SU-DHL-6 (cell line): ENCODE measurements around the gene ITPRIP.

ENCODE experiments used
- H2AFZ ChIP-seq: fragments of 200-600 bp; sonication (generic); 2 replicates; pipeline ENCODE4 v1.6.1; 2014; ENCODE audit warnings: low read depth, mild to moderate bottlenecking, moderate library complexity, mixed read lengths, antibody characterized with exemption, low read length; ENCODE audit not compliant: severe bottlenecking
- H3F3A ChIP-seq: fragments of 200-600 bp; shearing (Covaris generic); 2 replicates; pipeline ENCODE4 v1.6.0; 2016; ENCODE audit warnings: antibody characterized with exemption, mild to moderate bottlenecking; ENCODE audit not compliant: insufficient read depth
- H3K27ac ChIP-seq: fragments of 200-600 bp; sonication (generic); 2 replicates; pipeline ENCODE4 v1.5.1; 2016; ENCODE audit warnings: low read depth, mild to moderate bottlenecking, low read length, moderate library complexity, mixed read lengths
- H3K27me3 ChIP-seq: fragments of 200-600 bp; sonication (generic), shearing (Covaris generic); 2 replicates; pipeline ENCODE4 v1.6.0; 2014; ENCODE audit warnings: mild to moderate bottlenecking, low read length
- H3K36me3 ChIP-seq: fragments of 200-600 bp; sonication (generic); 2 replicates; pipeline ENCODE4 v1.6.1; 2014; ENCODE audit warnings: mild to moderate bottlenecking, low read length, mixed read lengths
- H3K4me2 ChIP-seq: fragments of 300-600, 200-600 bp; shearing (Covaris generic), sonication (generic); 2 replicates; pipeline ENCODE4 v1.6.0; 2014; ENCODE audit warnings: low read length, low read depth, mild to moderate bottlenecking; ENCODE audit not compliant: poor library complexity, severe bottlenecking
- H3K4me3 ChIP-seq: fragments of 200-600 bp; sonication (generic); 2 replicates; pipeline ENCODE4 v1.5.1; 2014; ENCODE audit warnings: antibody characterized with exemption, low read length, mild to moderate bottlenecking, mixed read lengths; ENCODE audit not compliant: insufficient read depth, poor library complexity, severe bottlenecking
- H3K79me2 ChIP-seq: fragments of 200-600 bp; sonication (generic); 2 replicates; pipeline ENCODE4 v1.6.1; 2014; ENCODE audit warnings: mild to moderate bottlenecking, low read length, moderate library complexity; ENCODE audit not compliant: insufficient read depth
- H3K9ac ChIP-seq: fragments of 200-600 bp; sonication (generic); 2 replicates; pipeline ENCODE4 v1.7.0; 2014; ENCODE audit warnings: mild to moderate bottlenecking, low read length
- H3K9me2 ChIP-seq: fragments of 200-600 bp; sonication (generic); replicated peaks from 2 replicates; pipeline ENCODE4 v1.6.1; 2014; ENCODE audit warnings: low read length; ENCODE audit not compliant: insufficient read depth
- H3K9me3 ChIP-seq: fragments of 200-600 bp; sonication (generic); 2 replicates; pipeline ENCODE4 v1.6.1; 2014; ENCODE audit warnings: low read length, mixed read lengths; ENCODE audit not compliant: insufficient read depth
- H4K20me1 ChIP-seq: fragments of 200-600 bp; sonication (generic); 2 replicates; pipeline ENCODE4 v1.6.1; 2014; ENCODE audit warnings: low read depth, mild to moderate bottlenecking, antibody characterized with exemption, low read length, moderate library complexity, mixed read lengths
- EZH2phosphoT487 ChIP-seq: fragments of 200-600 bp; sonication (generic), shearing (Covaris generic); conservative IDR thresholded peaks from 2 replicates; pipeline ENCODE4 v1.6.1; 2018; ENCODE audit warnings: mild to moderate bottlenecking, antibody characterized with exemption, low read length, moderate library complexity, mixed read lengths
- TF ChIP-seq, protein P1 (sequence below): fragments of 200-600 bp; sonication (generic); IDR thresholded peaks from one replicate; pipeline ENCODE4 v1.5.1; 2017; ENCODE audit warnings: antibody characterized with exemption, mild to moderate bottlenecking, low read length, moderate library complexity; ENCODE audit not compliant: insufficient read depth, poor library complexity, severe bottlenecking

ITPRIP gene

DNA sequence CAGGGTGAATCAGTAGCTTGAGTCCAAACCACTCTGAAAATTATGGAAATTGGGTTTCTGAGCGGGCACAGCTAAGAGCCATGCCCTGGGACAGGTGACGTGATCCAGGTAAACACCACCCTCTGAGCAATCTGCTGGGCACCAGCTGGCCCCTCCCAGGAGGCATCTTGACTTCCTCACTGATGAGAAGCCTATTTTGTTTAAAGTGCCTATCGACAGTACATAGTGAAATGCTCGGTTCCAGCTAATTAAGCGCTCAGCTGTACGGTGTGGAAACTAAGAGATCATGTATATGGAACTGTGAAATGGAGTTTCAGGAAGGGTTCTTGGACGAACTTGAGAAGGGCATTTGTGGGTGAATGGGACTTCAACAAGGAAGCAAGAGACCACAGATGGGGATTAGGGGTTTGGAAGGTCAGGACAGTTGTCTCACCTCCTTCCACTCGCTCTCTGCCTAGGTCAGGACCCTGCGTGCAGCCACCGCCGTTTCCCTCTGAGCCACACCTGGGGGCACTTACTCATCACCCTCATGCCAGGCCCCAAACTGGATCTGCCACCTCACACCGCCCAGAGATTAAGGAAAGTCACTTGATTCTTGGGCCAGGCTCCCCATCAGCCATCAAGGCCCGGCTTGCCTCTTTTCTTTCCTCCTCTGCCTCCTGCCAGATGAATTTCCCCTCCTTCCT lies 3.2 kb downstream of the ITPRIP start:
- TF ChIP-seq, protein P1, sequence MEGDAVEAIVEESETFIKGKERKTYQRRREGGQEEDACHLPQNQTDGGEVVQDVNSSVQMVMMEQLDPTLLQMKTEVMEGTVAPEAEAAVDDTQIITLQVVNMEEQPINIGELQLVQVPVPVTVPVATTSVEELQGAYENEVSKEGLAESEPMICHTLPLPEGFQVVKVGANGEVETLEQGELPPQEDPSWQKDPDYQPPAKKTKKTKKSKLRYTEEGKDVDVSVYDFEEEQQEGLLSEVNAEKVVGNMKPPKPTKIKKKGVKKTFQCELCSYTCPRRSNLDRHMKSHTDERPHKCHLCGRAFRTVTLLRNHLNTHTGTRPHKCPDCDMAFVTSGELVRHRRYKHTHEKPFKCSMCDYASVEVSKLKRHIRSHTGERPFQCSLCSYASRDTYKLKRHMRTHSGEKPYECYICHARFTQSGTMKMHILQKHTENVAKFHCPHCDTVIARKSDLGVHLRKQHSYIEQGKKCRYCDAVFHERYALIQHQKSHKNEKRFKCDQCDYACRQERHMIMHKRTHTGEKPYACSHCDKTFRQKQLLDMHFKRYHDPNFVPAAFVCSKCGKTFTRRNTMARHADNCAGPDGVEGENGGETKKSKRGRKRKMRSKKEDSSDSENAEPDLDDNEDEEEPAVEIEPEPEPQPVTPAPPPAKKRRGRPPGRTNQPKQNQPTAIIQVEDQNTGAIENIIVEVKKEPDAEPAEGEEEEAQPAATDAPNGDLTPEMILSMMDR, result no peak
- TF ChIP-seq EZH2phosphoT487, result no peak
- H3F3A ChIP-seq, result no peaks in the 10 kb centered on the region
- no peaks in the 10 kb centered on the region for H3K9me3 ChIP-seq
- H3K4me2 ChIP-seq, result no peak overlapping the region
- H4K20me1 ChIP-seq, result peaks cover 25% of the 10 kb centered on the region; the same call in 1 of the 2 replicates
- no peak overlapping the region for H3K9ac ChIP-seq
- H3K4me3 ChIP-seq, result no peak overlapping the region
- no peak overlapping the region for H3K27ac ChIP-seq
- H3K9me2 ChIP-seq, result no peaks in the 10 kb centered on the region
- no peaks in the 10 kb centered on the region for H3K36me3 ChIP-seq
- peaks cover 72% of the 10 kb centered on the region for H3K79me2 ChIP-seq
- no peaks in the 10 kb centered on the region for H3K27me3 ChIP-seq
- no peak overlapping the region for H2AFZ ChIP-seq

DNA sequence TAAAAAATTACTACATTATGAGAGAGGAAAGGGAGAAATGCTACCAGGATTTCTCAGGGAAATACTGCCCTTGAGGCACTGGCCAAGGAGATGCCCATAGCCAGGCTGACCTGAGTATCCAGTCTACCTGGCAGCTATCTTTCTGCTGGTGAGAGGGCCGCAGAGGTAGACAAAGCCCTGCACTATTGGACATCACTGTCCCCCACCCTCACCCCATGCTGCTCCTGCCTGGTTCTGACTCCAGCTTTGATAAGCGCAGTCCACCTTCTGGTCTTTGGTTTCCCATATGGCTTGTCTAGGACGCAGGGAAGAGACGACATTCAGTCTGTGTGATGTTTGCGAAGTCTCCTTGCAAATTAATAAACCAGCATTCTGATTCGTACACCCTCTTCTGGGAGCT lies 3.7 kb downstream of the ITPRIP start:
- H3F3A ChIP-seq, result no peaks in the 10 kb centered on the region
- H3K27me3 ChIP-seq, result no peaks in the 10 kb centered on the region
- no peak overlapping the region for H3K4me3 ChIP-seq
- no peak overlapping the region for H3K27ac ChIP-seq
- H4K20me1 ChIP-seq, result peaks cover 30% of the 10 kb centered on the region; the same call in 1 of the 2 replicates
- no peak overlapping the region for H3K9ac ChIP-seq
- H3K36me3 ChIP-seq, result no peaks in the 10 kb centered on the region
- H3K9me3 ChIP-seq, result no peaks in the 10 kb centered on the region
- no peaks in the 10 kb centered on the region for H3K9me2 ChIP-seq
- TF ChIP-seq, protein P1, result no peak
- no peak for TF ChIP-seq EZH2phosphoT487
- H3K4me2 ChIP-seq, result no peak overlapping the region
- no peak overlapping the region for H2AFZ ChIP-seq
- H3K79me2 ChIP-seq, result peaks cover 77% of the 10 kb centered on the region

- no peak overlapping the region for H3K4me2 ChIP-seq
Measured at GRCh38 chr10:104333728-104334373, 4.4 kb downstream of the ITPRIP start.

More at GRCh38 chr10:104333728-104334373, 4.4 kb downstream of the ITPRIP start:
- H3K9ac ChIP-seq, result no peak overlapping the region
- H3K27me3 ChIP-seq, result no peaks in the 10 kb centered on the region
- H4K20me1 ChIP-seq, result peaks cover 32% of the 10 kb centered on the region; the same call in 1 of the 2 replicates
- no peak overlapping the region for H3K27ac ChIP-seq
- TF ChIP-seq, protein P1, result no peak
- no peak for TF ChIP-seq EZH2phosphoT487
- H3K79me2 ChIP-seq, result peaks cover 84% of the 10 kb centered on the region
- no peak overlapping the region for H2AFZ ChIP-seq
- H3K36me3 ChIP-seq, result no peaks in the 10 kb centered on the region
- no peaks in the 10 kb centered on the region for H3K9me2 ChIP-seq
- H3K4me3 ChIP-seq, result no peak overlapping the region
- H3F3A ChIP-seq, result no peaks in the 10 kb centered on the region
- H3K9me3 ChIP-seq, result no peaks in the 10 kb centered on the region
